T-helper 9 cell (primary cell): ENCODE results near the gene ABCB1.
"Not testable (repeated sequence)": the region's sequence is repeated elsewhere in the genome, so short reads cannot be mapped to it uniquely, and the experiment has no call there.

Source experiments
- DNase-seq: peaks from one replicate; pipeline ENCODE4 v3.0.0-alpha.2; 2020

The ABCB1 gene

GRCh38 chr7:87511510-87511909 is 89.2 kb downstream of the ABCB1 start:
- DNase-seq: no peak

- no peak for DNase-seq
Measured at GRCh38 chr7:87510411-87510875, 90.2 kb downstream of the ABCB1 start.

- DNase-seq: no peak
Measured at GRCh38 chr7:87507446-87507845, 93.2 kb downstream of the ABCB1 start.

- DNase-seq: no peak
Measured at GRCh38 chr7:87506246-87507180, 94.2 kb downstream of the ABCB1 start.

GRCh38 chr7:87505557-87506245 is 95.0 kb downstream of the ABCB1 start:
- no peak for DNase-seq

GRCh38 chr7:87505122-87505521 is 95.6 kb downstream of the ABCB1 start:
- no peak for DNase-seq

- DNase-seq: no peak
Measured at GRCh38 chr7:87499494-87499893, 101.2 kb downstream of the ABCB1 start.

- DNase-seq: no peak
Measured at GRCh38 chr7:87498893-87499292, 101.8 kb downstream of the ABCB1 start.

GRCh38 chr7:87497482-87497881 is 103.2 kb downstream of the ABCB1 start:
- no peak for DNase-seq

- DNase-seq: no peak
Measured at GRCh38 chr7:87495366-87495765, 105.3 kb downstream of the ABCB1 start.

- no peak for DNase-seq
Measured at GRCh38 chr7:87494454-87494853, 106.2 kb downstream of the ABCB1 start.

- no peak for DNase-seq
Measured at GRCh38 chr7:87483131-87483530, 117.6 kb downstream of the ABCB1 start.

GRCh38 chr7:87482115-87482514 is 118.6 kb downstream of the ABCB1 start:
- DNase-seq: no peak

- no peak for DNase-seq
Measured at GRCh38 chr7:87480386-87480785, 120.3 kb downstream of the ABCB1 start.

- DNase-seq: no peak
Measured at GRCh38 chr7:87479951-87480350, 120.7 kb downstream of the ABCB1 start.

GRCh38 chr7:87476179-87476557 is 124.5 kb downstream of the ABCB1 start:
- DNase-seq: no peak

GRCh38 chr7:87475359-87476178 is 125.1 kb downstream of the ABCB1 start, which contains the start of gene ABCB4:
Gene ABCB4, minus strand, starts transcription at chr7:87475680. Its CDS starts 215 bp downstream, at chr7:87475465.
- DNase-seq: no peak

- DNase-seq: no peak
Measured at GRCh38 chr7:87474533-87475358, 125.9 kb downstream of the ABCB1 start.

GRCh38 chr7:87473986-87474385 is 126.7 kb downstream of the ABCB1 start:
- DNase-seq: no peak

GRCh38 chr7:87473192-87473591 is 127.5 kb downstream of the ABCB1 start:
- DNase-seq: no peak

- DNase-seq: no peak
Measured at GRCh38 chr7:87471473-87471872, 129.2 kb downstream of the ABCB1 start.

- not testable (repeated sequence) for DNase-seq
Measured at GRCh38 chr7:87469204-87469603, 131.5 kb downstream of the ABCB1 start.
